Right ventricle myocardium inferior (tissue), 1 donor: ENCODE measurements around the gene PTPRN2. TPM values are rescaled to one million over a fixed set of nuclear protein-coding genes. Genes with fewer than 3 reads are reported as not detected.
A peak's percentile ranks its signal among the peaks of the same experiment; 100 is the strongest.
"Not testable (repeated sequence)": the region's sequence is repeated elsewhere in the genome, so short reads cannot be mapped to it uniquely, and the experiment has no call there.

Experiments used
- ATAC-seq: fragments of 200-7000 bp; cut with Tn5 transposase; one replicate; pipeline ENCODE4 v1.9.1; 2020; ENCODE audit warnings: mild to moderate bottlenecking, moderate library complexity
- DNase-seq: peaks from one replicate; pipeline ENCODE4 v3.0.0; 2021; ENCODE audit errors: missing footprints
- intact Hi-C: fragments of 100-400 bp; cut with DNase I; formaldehyde crosslinking; loops from one replicate; pipeline ENCODE4 v1.11.0; 2022
- total RNA-seq: library from RNA; stranded (reverse); fragmentation: NEBNext Ultra II Directional; extraction: Animal tissue kit (Norgen Biotek cat#: 25700); gene quantifications from one replicate; pipeline ENCODE4 v1.2.1, GENCODE V29; 2021
- donor health status: DM: no; HTN: yes; CAD: no; lungs with severe emphysema.

The PTPRN2 gene
- total RNA-seq, 1 donor from 2014 or later, result 1.6 TPM

DNA sequence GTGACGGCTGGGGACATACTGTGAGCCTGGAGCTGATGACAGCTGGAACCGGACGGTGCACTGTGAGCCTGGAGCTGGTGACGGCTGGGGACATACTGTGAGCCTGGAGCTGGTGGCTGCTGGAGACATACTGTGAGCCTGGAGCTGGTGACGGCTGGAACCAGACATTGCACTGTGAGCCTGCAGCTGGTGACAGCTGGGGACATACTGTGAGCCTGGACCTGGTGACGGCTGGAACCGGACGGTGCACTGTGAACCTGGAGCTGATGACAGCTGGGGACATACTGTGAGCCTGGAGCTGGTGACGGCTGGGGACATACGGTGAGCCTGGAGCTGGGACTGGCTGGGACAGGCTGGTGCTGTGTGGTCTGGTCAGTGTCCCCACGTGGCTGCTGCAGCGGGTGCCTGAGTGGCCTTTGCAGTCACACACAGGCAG lies 47.9 kb downstream of the PTPRN2 start:
- intact Hi-C loops, result no loop called here
- DNase-seq (peak; percentile 77), ATAC-seq (peak; percentile 93)

DNA sequence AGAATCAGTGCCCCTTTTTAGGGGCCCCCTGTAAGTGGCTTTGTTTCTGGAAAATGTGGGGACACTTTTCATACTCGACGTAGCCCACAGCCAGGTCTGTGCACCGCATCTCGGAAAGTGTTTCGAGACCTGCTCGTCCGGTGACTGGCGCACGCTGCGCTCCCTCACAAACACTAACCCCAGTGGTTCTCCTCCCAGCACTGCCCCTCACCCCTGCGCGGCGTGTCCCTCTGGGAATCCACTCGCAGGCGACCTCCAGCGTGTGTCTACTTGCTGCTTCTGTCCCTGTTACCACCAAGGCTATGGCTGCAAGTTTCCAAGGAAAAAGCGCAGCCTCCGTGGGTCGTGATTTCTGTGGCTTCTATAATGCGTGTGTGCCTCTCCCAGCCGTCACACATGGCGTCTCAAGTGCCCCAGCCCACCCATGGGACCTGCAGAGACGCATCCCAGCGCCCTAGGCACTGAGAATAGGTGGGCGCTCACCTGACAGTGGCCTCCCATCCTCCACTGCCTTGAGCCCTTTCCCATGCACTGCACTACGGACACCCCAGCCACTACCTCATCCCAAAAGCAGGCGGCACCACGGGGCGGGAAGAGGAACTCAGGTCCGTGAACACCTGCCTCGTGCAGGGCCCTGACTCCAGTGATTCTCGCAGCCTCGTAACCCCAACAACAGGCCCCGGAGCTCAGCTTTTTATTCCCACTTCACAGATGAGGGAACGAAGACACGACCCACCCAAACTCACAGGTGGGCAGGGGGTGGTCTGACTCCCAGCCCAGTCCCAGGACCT lies 49.3 kb downstream of the PTPRN2 start:
- ATAC-seq, result no peak
- intact Hi-C loops, result no loop called here
- DNase-seq, result peak; percentile 59

DNA sequence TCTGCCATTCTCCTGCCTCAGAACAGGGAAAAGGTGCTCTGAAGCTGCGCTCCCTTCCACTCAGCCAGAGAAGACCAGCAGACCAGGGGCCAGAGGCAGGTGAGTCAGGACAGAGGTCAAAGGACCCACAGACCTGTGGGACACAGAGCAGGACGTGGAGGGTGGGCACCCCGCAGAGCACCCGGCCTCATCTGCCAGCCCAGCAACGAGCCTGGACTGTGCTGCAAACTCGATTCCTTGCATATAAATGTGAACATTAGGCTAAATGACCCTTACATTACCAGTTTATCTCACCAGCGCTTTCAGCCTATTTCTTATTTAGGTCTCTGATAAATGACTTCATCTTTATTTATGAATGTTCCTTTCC lies 50.1 kb downstream of the PTPRN2 start:
- ATAC-seq, result no peak
- intact Hi-C loops, result no loop called here
- peak; percentile 55 for DNase-seq

DNA sequence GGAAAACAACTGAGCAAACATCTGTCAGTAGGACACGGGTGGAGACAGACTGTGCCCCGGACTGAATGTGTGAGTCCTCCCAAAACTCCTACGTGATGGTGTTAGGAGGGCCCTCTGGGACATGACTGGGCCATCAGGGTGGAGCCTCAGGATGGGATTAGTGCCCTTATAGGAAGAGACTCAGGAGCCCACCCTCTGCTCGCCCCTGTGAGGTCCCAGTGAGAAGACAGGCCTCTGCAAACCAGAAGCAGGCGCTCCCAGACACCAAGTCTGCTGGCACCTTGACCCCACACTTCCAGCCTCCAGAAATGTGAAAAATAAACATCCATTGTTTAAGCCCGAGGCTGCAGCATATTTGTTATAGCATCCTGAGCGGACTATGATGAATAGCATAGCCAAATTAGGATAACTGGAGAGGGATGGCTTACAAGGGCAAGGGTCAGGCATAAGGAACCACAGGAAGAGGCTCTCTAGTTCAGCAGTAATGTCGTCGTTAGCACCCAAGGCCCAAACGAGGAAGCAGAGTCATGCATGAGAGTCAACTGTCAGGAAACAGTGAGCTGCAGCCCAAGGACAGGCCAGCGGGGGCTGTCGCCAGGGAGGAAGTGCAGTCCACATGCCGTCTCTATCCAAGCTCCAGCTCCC lies 50.6 kb downstream of the PTPRN2 start:
- no peak for ATAC-seq
- DNase-seq, result peak; percentile 30
- intact Hi-C loops, result no loop called here

DNA sequence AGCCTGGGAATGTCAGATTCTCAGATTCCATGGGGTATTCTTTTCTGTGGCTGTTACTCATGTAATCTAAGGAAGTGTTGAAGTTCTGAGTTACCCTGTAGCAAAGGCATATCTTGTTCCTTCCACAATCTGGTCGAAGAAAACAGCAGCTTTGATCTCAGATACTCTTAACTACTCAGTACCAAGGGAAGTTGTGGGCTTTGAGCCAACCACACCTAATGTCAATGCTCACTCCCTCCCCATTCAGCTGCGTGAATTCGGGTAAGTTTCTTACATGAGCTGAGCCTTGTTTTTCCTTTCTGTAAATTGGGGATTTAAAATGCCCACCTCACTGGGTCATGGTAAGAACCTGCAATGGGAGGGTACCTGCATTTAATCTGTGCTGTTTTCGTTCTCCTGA lies 52.5 kb downstream of the PTPRN2 start:
- intact Hi-C loops, result no loop called here
- ATAC-seq, result no peak
- DNase-seq, result no peak

DNA sequence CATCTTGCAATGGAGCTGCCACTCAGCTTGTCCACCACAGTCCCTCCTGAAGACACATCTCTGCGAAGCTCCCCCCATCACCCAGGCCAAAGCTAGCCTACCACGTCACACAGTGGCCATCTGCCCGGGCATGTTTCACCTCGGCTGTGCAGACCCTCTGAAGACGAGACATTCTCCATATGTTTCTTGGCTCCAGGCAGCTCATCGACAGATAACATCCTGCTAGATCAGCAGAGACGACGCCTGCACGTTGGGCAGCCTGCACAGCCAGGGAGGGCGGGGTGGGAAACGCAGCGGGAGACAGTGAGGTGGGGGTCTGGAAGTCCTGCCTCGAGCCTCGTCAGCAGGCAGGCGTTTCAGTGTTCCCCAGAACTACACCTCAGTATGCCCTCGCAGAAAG lies 53.0 kb downstream of the PTPRN2 start:
- ATAC-seq (no peak), DNase-seq (peak; percentile 45)
- intact Hi-C loops, result no loop called here

DNA sequence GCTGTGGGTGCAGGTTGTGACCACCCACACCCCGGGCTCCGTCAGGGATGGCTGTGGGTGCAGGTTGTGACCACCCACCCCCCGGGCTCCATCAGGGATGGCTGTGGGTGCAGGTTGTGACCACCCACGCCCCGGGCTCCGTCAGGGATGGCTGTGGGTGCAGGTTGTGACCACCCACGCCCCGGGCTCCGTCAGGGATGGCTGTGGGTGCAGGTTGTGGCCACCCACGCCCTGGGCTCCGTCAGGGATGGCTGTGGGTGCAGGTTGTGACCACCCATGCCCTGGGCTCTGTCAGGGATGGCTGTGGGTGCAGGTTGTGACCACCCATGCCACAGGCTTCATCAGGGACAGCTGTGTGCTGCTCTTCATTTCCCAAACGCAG lies 53.5 kb downstream of the PTPRN2 start:
- ATAC-seq, DNase-seq, intact Hi-C loops: not testable (repeated sequence)

DNA sequence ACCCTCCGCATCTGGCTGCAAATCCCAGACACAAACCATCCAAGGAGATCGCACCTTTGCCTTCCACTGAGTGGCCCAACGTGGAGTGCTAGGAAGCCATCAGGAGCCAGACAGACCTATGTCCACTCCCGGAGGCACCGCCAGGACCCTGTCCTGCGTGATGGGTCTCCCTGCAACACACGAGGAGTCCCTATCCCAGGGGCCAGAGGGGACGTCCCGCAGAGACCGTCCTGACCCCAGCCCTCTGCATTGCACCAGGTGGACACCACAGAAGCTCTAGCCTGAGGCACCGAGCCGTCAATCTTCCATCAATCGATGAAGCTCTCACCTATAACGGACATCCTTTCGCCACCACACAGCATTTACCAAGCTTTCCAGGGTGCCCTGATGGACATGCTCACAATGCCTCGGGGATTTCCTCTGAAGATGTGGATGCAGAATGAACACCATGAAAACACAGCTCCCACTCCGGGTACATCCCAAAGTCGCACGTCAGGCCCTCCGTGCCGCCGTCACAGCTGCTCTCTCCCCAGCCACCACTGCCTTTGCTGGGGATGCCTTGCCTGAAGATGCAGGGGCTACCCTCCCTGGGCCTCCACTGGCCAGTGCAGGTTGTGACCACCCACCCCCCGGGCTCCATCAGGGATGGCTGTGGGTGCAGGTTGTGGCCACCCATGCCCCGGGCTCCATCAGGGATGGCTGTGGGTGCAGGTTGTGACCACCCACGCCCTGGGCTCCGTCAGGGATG lies 54.1 kb downstream of the PTPRN2 start:
- no peak for ATAC-seq
- peak; percentile 44 for DNase-seq
- intact Hi-C loops, result no loop called here

DNA sequence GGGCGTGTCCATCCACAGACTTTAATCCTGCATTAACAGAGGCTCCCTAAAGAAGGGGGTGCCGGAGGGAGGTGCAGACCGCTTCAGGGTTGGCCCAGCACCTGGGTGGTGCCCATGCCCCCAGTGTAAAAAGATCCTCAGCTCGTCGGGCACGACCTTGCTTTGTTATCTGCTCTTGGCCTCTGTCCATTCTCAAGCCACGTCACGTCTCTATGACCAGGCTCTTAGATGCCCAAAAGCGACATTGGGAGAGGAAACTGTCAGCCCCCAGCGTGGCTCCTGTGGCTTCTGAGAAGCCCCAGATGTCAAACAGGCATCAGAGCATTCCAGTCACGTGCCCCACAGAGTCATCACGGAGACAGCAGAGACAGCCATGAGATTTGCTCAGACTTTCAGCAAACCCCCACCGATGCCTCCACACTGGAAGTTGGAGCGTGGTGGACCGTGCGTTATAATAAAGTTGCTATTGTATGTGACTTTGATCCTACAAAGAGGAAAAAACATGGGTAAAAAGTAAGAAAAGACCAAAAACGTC lies 55.5 kb downstream of the PTPRN2 start:
- ATAC-seq (peak; percentile 23), DNase-seq (peak; percentile 27)
- intact Hi-C loops, result no loop called here

DNA sequence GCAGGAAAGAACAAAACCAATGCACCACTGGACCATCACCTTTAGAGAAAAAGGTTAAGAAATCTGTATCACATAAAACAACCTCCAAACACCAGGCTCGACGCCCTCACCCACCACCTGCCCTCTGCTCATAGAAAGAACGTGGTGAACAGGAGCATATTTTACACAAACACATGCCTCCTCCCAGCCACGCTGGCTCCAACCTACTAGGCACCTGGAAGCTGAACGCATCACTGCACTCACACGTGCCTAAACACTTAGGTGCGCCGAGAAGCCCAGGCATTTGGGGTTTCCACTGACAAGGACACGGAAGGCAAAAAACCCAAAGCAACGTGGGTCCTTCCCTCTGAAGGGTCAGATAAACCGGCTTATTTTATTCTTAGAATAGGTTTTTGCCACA lies 56.0 kb downstream of the PTPRN2 start:
- peak; percentile 55 for DNase-seq
- intact Hi-C loops, result no loop called here
- ATAC-seq, result no peak

DNA sequence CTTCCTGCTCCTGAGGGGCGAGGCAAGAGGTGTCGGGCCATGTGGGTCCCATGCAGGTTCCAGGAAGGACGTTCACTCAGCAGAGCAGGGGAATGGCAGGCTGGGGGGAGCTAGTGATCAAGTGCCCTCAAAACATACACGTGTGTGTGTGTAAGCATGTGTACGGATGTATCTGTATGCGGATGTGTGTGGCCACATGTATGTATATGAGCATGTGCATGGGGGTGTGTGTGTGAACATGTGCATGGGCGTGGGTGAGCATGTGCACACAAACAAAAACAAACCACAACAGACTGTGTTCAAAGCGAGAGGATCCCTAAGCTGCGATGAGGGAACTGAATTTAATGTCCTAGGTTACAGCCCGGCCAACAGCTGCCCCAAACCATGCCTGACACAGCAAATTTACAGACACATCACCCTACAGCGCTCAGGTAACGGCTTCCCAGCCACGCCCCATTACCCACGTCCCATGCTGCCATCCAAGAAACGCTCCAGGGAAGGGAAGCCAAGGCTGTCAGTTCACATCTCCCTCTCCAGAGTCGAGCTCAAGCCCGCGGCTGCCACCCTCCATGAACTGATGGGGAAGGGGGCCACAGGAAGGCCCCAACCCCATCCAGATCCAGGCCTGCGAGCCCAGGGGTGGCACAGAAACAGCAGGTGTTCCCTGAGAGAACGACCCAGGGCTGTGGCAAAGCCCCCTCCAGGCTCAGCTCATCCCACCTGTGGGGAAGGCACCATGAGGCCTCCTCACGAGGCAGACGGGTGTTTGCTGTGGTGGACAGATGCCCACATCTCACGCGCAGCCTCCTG lies 56.6 kb downstream of the PTPRN2 start:
- DNase-seq, result peak; percentile 53
- ATAC-seq, result no peak
- intact Hi-C loops, result no loop called here

DNA sequence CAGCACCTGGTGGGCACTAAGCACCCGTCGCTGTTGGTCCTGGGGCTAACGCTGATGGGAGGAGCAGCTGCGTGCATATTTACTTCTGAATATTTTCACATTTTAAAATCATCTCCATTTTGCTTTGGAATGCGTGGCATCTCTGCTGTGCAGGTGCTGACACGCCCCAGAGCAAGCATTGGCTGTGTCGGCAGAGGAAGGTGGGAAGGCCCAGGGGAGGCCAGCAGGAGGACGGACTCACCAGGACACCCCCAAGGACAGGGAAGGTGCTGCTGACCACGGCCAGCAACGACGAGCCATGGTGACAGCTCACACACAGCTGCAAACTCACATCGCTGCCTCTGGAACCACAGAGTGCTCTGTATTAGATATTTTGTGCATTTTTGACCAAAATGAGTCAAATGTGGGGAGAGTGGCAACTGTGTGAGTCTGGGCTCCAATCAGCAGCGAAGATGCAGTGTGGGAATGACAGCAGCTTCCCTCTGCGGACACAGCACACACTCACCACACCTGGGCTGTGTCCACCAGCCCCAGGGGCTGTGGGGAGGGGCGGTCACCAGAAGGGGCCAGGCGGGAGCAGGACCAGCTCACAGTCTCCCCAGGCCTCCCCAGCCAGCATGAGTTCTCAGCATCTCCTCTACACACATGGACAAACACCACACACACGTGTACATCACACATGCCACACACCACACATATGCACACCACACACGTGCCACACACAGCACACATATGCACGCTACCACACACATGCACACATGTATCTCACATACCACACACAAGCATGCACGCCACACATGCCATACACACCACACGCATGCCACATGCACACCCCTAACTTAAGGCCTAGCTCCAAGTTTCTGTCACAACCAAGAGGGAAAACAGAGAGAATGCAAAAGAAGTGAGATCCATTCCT lies 58.2 kb downstream of the PTPRN2 start:
- ATAC-seq (no peak), DNase-seq (peak; percentile 58)
- intact Hi-C loops, result no loop called here

DNA sequence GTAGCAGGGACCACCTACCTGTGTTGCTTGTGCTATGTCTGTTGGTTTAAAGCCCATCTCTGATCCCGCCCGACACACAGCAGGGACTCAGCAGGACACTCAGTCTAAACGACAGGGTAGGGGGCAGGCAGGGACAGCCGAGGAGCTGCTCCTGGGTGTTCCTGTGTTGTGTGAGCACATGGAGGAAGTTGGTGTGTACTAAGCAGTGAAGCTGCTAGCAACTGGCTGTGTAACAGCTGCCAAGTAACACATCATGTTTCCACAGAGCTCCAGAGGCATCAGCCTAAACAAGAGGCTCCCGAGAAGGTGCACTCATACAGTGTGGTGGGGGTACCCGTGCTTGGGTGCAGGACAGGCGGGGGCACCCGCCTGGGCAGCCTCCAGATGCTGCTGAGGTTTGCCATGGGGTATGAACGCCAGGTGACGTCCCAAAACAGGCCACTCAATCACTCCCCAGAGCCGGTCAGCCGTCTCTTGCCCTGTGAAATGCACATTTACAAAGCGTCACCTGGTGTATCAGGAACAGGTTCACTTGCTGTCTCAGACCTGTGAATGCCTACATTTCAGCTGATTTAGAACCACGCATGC lies 59.6 kb downstream of the PTPRN2 start:
- ATAC-seq (no peak), DNase-seq (peak; percentile 7)
- intact Hi-C loops, result no loop called here

DNA sequence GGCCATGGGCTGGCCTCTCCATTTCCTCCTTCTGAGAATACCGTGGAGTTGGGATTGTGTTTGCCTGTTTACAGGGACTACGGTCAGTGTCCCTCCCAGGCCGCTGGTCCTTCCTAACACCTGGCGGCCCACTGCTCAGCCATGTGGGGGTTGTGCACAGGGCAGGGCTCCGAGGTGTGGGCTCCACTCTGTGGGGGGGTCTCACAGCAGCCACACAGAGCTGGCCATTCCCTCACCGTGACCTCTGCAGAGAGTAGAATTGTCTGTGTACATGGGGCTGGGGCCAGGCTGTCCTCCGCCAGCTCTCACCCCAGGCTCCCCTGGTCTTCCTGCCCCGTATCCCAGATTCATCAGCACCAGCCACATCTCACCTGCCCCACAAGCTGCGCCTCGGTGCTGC lies 60.1 kb downstream of the PTPRN2 start:
- DNase-seq (peak; percentile 35), ATAC-seq (no peak)
- intact Hi-C loops, result no loop called here

DNA sequence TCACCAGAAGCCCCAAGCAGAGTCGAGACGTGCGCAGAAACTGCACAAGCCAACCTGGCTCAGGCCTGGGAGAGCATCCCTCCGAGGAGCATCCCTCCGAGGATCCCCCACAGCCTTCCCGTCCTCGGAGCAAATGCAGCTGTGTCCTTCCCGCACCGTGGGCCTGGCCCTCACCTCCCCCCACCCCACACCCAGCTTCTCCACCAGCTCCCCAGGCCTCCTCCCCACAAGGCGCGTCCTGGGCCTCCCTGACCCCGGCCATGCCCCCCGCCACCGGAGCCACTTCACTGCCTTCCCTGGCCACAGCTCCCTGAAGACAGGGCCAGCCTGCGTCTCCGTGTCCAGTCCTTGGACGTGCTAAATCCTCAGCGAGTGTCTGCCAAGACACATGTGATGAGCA lies 60.6 kb downstream of the PTPRN2 start:
- intact Hi-C loops, result no loop called here
- DNase-seq (peak; percentile 50), ATAC-seq (peak; percentile 17)

DNA sequence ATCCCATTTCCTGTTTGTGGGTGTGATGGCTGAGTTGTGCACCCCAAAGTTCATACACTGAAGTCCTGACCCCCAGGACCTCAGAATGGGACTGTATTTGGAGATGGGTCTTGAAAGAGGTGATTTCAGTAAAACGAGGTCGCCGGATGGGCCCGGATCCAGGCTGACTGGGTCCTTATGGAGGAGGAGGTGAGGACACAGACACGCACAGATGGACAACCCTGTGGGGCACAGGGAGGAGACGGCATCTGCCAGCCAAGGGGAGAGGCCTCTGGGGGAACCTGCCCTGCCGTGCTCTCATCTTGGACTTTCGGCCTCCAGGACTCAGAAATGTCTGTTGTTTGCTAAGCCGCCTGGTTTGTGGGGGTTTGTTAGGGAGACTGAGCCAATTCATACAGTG lies 61.1 kb downstream of the PTPRN2 start:
- no peak for ATAC-seq
- intact Hi-C loops, result no loop called here
- peak; percentile 26 for DNase-seq

DNA sequence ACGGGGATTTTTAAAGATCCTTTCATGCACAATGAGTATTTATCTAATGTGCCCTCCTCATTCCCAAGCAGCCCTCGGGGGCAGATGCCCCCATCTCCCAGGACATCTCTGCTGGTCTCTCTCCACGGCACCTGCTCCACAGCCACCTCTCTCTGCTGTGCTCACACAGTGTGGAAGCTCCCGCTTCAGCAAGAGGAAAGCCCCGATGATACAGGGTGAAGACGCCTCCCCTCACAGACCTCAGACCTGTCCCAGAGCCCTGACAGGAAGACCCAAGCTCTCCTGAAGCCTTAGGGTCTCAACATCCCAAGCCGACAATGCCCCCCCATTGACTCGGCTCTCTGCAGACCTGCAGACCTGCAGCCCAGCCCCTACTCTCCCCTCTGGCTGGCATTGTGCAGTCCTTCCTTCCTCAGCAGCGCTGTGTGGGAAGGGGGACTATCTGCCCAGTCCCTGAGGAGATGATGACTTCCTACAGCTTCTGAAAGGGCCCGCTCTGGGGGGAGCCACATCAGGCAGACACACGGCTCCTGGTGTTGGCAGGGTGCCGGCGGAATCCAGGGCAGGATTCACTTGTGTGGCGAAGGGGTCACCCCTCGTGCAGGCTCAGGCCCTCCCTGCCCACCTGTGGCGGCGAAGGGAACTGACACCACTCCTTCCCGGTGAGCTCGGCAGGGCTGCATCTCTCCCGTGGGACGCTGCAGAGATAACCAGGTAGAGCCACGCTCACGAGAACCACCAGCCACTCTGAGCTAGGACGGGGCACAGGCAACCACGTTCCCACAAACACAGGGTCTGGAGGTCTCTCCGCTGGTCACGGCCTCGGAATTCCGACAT lies 61.8 kb downstream of the PTPRN2 start:
- DNase-seq, result peak; percentile 53
- no peak for ATAC-seq
- intact Hi-C loops, result no loop called here
